Measurements from ENCODE around the gene TNFRSF13B.

TNFRSF13B gene

DNA sequence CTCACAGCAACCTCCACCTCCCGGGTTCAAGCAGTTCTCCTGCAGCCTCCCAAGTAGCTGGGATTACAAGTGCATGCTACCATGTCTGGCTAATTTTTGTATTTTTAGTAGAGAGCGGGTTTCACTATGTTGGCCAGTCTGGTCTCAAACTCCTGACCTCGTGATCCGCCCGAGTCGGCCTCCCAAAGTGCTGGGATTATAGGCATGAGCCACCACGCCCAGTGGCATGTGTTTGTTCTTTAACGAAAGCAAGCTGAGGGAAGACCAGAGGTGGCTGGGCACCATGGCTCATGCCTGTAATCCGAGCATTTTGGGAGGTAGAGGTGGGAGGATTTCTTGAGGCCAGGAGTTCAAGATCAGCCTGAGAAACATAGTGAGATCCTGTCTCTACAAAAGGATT lies 18.1 kb downstream of the TNFRSF13B start:
- DNase-seq: no peak

DNA sequence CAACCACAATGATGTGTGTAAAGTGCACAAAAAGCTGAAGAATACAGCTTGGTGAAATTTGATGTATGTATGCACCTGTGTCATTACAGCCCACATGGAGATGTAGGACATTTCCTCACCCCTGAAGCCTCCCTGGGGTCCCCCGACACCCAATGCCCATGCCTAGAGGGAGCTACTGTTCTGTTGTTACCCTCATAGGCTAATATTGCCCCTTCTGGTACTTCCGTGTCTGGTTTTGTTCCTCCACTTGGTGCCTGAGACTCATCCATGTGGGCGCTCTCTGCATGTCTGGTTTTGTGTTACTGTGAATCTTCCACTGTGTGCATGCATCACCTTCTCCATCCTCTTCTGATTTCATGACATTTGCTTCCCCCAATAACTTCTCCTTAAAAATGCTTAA lies 18.6 kb downstream of the TNFRSF13B start:
- no peak for DNase-seq

DNA sequence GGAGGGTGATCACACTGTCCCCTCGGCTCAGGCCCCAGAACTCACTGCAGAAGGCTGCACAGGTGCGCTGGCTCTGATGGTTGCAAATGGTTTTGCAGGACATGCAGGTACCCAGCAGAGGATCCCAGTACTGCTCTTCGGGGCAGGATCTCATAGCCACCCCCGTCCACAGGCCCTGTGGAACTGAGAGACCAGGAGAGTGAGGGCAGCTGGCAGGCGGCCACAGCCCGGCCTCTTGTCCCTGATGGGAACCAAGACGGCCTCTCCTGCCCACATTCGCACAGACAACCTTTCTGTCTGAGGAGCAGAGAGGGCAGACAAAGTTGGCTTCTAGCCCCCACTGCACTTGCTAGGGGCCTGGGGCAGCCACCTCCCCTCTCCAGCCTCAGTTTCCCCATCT lies 19.5 kb downstream of the TNFRSF13B start:
- DNase-seq: no peak

GRCh38 chr17:16950488-16950887 lies 21.4 kb downstream of the TNFRSF13B start:
- DNase-seq: no peak

- no peak for DNase-seq
Observed at GRCh38 chr17:16948587-16949376, 23.1 kb downstream of the TNFRSF13B start.

- no peak for DNase-seq
Observed at GRCh38 chr17:16947470-16947869, 24.4 kb downstream of the TNFRSF13B start.

DNA sequence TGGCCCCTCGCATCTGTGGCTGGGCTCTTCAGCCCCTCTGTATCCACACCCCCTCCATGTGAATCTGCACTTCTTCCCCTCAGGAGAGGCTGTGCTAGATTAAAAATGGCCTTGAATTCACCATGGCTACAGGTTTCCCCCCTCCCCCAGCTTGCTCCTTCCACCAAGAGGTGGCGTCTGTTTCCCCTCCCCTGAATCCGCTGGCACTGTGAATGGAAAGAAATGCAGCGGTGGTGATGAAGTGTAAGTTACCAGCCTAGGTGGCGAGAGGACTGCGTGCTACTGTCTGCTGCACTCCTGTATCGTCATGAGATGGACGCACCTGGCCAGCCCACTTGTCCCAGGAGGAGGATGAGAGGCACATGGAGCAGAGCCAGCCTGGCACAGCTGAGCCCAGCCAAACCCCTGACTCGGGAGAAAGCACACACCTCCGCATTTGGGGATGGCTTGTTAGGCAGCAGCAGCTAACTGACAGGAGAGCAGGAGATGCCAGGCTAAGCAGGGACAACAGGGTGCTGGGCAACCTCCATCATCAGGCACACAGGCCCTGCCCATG lies 26.2 kb downstream of the TNFRSF13B start:
- no peak for DNase-seq

- no peak for DNase-seq
Observed at GRCh38 chr17:16945136-16945482, 26.8 kb downstream of the TNFRSF13B start.

DNA sequence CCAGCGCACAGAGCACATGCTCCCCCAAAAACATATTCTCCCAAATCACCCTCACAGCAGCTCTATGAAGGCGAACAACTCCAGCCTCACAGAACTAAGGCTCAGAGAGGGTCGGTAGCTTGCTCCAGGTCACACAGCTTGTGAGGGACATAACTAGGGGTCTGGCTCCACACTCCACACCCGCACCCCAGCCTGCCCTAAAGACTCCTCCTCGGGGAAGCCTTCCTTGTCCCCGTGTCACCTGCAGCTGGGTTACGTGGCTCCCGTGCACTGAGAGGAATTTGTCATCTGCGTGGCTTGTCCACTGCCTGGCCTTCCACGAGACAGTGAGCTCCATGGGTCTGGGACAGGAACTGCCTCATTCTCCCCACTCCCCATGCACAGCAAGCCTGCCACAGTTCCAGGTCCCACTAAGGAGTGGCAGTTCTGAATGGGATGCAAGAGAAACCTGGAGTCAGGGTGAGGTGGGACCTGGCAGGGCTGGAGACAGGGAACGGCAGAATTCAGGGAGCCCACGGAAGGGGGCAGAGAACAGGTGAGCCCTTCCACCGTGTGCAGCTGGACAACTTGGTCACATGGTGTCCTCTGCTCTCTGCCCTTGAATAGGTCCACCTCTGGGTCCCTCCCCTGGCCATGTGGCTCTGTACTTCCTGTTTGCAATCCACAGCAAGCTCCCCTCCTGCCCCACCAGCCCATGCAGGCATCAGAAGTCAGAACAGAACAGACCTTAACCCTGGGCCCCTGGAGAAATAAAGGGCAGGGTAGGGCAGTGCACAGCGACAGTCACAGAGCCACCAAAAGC lies 27.4 kb downstream of the TNFRSF13B start:
- DNase-seq: no peak

DNA sequence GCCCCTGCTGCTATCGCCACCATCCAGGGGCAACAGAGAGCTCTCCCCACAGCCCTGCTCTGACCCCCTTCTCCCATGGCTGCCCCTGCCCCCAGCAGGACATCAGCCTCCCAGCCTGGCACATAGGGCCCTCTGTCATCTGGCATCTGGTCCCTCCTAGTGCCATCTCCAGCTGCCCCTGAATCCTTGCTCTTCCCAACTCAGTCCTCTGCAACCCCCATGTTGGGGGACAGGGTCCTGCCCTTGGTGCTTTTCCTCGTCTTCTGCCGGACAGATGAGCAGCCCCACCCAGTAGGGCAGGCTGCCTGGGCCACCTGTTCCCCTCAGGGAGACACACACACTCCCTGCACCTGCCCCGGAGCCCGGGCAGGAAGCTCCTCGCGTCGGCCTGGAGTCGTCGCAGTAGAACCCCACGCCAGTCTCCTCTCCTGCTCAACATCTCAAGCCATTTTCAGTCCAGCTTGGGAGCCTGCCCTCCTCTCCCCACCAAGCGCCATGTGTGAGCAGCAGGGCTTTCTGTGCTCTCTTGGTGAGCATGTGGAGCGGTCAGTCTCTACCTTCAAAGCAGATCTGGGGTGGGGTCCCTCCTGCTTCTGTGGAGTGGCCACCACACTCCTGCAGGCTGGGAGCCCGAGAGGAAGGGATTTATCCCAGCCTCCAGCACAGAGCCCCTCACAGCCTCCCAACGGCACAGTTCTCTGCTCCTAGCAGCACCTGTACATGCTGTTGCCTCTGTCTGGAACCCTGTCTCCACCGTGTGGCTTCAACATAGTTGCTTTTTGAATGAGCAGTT lies 28.2 kb downstream of the TNFRSF13B start:
- DNase-seq: no peak

DNA sequence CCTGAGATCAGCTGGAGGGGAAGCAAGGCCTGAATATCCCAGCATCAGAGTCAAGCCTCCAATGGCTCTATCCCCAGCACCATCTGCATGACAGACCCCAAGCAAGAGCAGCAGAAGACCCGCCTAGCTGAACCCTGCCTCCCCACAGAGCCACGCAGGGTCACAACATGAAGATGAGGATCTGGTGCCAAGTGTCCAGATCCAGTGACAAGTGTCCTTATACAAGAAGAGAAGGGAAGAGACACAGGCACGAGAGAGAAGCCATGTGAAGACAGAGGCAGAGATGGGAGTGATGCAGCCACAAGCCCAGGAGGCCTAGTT lies 28.9 kb downstream of the TNFRSF13B start:
- DNase-seq: no peak

DNA sequence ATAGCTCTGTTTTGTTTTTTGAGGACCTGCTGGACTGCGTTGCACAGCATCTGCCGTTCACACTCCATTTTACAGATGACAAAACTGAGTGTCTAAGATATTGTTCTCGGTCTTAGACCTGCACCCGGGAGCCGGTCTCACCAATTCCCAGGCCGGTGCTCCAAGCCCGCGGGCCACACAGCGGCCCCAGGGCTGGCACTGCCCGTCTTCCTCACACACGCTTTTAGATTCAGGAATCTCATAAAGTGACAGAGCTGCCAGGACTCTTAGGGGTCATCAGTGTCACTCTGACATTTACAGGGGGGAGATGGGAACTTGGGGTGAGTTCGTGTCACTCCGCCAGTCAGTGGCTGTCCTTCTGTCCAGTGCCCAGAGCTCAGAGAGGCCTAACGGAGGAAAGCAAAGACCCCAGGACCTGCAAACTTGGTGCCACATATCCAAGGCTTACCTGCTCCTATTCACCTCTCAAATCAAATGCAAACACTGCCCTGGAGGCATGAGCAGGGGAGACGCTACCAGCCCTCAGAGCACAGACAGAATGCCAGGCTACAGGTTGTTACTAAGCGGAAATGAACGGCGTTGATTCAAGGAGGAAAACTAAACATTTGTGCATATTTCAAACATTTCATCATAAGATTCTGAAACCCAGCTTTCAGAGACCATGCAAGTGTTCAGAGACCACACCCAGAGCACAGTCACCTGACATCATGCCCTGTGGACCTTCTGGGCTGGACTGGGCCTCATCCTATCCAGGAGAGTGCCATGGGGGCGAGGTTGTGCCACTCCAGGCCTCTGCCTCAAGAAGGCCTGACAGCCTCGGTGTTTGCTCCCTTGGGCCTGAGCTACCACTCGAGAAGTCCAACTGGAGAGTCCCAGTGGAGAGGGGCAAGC lies 29.5 kb downstream of the TNFRSF13B start:
- no peak for DNase-seq

DNA sequence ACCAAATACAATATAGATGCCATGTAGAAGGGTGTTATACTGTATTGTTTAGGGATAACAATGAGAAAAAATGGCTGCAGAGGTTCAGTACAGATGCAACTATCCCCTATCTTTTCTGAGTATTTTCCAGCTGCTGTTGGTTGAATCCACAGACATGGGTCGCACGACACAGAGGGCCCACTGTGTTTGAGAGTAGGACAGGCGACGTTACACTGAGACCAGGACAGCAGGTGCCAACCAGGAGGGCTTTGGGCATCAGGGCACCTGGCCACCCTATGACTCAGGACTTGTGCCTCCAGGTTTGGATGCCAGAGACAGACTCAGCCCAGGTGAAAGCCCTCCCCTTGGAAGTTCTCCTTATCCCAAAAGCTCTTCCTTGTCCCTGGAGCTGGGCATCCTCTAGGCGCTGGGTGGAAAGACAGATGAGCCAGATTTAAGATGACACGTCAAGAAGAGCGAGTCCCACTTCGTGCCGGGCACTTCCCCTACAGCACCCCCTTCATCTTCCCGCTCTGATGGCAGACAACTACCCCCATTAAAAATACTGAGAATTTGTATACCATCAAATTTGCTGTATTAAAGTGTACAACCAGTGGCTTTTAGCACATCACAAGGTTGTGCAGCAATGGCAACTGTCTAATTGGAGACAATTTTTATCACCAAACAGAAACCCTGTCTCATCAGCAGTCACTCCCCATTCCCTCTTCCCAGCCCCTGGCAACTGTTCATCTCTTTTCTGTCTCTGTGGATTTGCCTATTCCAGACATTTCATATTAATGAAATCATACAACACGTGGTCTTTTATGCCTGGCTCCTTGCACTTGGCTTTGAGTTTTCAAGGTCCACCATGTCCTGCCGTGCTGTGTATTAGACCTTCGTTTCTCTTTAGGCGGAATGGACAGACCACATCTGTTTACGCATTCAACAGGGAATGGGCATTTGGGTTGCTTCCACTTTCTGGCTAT lies 30.6 kb downstream of the TNFRSF13B start:
- no peak for DNase-seq

GRCh38 chr17:16940116-16940881 lies 31.6 kb downstream of the TNFRSF13B start:
- peak; percentile 27 for DNase-seq

GRCh38 chr17:16939606-16940115 lies 32.3 kb downstream of the TNFRSF13B start:
- DNase-seq: no peak

DNA sequence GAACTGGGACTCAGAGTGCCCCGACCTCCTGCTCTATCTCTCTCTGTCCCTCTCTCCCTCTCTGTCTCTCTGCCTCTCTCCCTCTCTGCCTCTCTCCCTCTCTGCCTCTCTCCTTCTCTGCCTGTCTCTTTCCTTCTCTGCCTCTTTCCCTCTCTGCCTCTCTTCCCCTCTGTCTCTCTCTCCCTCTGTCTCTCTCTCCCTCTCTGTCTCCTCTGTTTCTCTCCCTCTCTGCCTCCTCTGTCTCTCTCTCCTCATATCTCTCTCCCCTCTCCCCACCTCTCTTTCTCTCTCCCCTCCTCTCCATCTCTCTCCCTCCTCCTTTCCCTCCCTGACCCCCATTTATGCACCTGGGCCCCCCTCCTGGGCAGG lies 32.7 kb downstream of the TNFRSF13B start:
- no peak for DNase-seq

DNA sequence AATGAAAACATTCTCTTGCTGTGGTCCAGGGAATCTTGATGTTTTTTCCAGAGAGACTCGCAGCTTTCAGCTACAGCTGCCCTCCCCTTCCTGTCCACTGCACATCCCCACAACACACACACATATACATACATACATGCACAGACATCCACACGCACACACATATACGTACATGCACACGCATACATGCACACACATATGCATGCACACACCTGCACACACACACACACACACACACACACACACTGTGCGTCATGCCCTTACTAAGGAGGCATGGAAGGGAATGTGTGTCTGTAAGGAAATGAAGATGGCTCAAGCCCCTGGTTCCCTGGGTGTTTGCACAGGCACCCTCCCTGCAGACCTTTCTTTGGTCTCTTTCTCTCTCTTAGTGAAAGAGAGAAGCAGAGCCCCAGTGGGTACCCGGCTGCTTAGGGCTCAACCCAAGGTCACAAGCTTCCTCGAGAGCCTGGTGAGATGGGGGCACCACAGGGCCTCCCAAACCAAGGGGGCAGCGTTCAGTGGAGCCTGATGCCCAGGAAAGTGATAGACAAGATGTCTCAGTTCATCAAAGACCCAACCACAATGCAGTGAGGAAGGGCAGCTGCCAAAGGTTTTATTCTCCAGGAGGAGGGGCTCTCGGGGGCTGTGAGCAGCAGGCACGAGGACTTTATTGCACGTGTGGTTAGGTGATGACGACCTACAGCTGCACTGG lies 33.3 kb downstream of the TNFRSF13B start:
- DNase-seq: no peak

- no peak for DNase-seq
Observed at GRCh38 chr17:16938031-16938430, 33.9 kb downstream of the TNFRSF13B start.

DNA sequence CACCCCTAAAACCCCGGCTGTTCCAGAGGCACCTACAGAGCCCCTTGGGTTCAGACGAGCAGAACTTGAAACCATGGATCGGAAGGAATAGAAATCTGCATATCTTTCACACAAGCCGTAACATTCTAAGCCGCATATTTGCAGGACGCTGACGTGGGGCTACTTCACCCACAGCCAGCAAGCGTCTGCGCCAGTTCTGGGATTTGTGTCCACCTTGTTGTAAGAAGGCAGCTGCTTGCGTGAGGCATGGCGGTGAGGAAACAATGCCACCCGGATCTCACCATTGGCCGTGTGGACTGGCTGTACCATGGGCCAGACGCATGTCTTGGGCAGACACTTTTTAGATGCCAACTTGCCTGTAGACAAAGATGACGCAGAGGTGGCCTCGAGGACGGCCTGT lies 34.5 kb downstream of the TNFRSF13B start:
- DNase-seq: no peak
